ENCODE measurements around the gene SRD5A2. TPM values are rescaled to one million over a fixed set of nuclear protein-coding genes. Genes with fewer than 3 reads are reported as not detected.

SRD5A2 gene
- total RNA-seq, 5 donors from 2014 or later (not counting 1 experiment from before 2014, with no cell fraction given): not detected

DNA sequence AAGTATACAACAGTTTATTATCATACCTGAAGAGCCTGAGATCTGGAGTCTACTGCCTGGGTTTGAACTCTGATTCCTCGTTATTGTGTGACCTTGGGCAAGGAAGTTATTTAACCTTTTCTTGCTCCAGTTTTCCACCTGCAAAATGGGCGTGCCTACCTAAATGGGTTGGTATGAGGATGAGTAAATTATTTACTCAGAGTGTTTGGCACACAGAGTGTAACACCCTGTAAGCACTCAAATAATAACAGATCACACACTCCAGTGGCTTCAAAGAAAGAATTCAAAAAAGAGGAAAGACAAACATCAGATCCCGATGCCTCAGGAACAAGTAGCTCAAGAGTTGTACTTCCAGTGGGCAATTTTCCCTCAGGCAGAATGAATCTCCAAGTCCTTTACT lies 2.4 kb downstream of the SRD5A2 start:
- H3K9me3 ChIP-seq: no peaks in the 10 kb centered on the region
- ChIA-PET POLR2A (no interaction called here), CTCF (no interaction called here)
- no peak overlapping the region for H3K4me3 Mint-ChIP-seq
- H3K27me3 Mint-ChIP-seq: peaks cover 38 to 39% of the 10 kb centered on the region in 2 donors
- H3K4me1 Mint-ChIP-seq: peaks cover 0 to 3% (median 0%) of the 10 kb centered on the region in 3 donors
- no peaks in the 10 kb centered on the region for H3K36me3 Mint-ChIP-seq
- no peak for ATAC-seq (replicated peaks in 1 of 4)
- no peak overlapping the region for H3K27ac Mint-ChIP-seq
- H3K27me3 ChIP-seq (replicated peaks in 1 of 2; ENCODE audit: control insufficient read depth in 2 of 2, extremely low read depth in 1 of 2, insufficient read depth in 2 of 2, low read length in 1 of 2): peaks cover 4 to 18% of the 10 kb centered on the region in 2 experiments
- H3K9me3 Mint-ChIP-seq: peaks cover 0 to 6% (median 1%) of the 10 kb centered on the region in 3 donors
- no peak for DNase-seq
- no peaks in the 10 kb centered on the region for H3K36me3 ChIP-seq (ENCODE audit: control insufficient read depth in 2 of 2, extremely low read depth in 1 of 2, insufficient read depth in 1 of 2, low read length in 1 of 2)
- H3K27ac ChIP-seq (ENCODE audit: low read length): no peak overlapping the region
- H3K4me1 ChIP-seq (ENCODE audit: control insufficient read depth in 1 of 2, extremely low read depth in 1 of 2, insufficient read depth in 2 of 2, low read length in 2 of 2): no peaks in the 10 kb centered on the region
- H3K4me3 ChIP-seq (ENCODE audit: control insufficient read depth in 1 of 2, extremely low read depth in 1 of 2, low read length in 1 of 2): no peak overlapping the region
- no CpG with 5 or more reads among the region's 3 CpGs for WGBS (ENCODE audit: insufficient coverage)

GRCh38 chr2:31577143-31577542 lies 3.6 kb downstream of the SRD5A2 start:
- POLR2A ChIA-PET: no interaction called here
- Mint-ChIP-seq H3K4me1 (peaks cover 0 to 3% (median 0%) of the 10 kb centered on the region in 3 donors), H3K27ac (no peak overlapping the region), H3K4me3 (no peak overlapping the region), H3K27me3 (peaks cover 27 to 28% of the 10 kb centered on the region in 2 donors), H3K9me3 (peaks cover 0 to 6% (median 1%) of the 10 kb centered on the region in 3 donors), H3K36me3 (no peaks in the 10 kb centered on the region)
- WGBS (ENCODE audit: insufficient coverage): 100% methylated on average over 1 of the region's 1 CpG
- Histone ChIP-seq H3K4me3 (ENCODE audit: control insufficient read depth in 1 of 2, extremely low read depth in 1 of 2, low read length in 1 of 2) (no peak overlapping the region), H3K27ac (ENCODE audit: low read length) (no peak overlapping the region), H3K4me1 (ENCODE audit: control insufficient read depth in 1 of 2, extremely low read depth in 1 of 2, insufficient read depth in 2 of 2, low read length in 2 of 2) (no peaks in the 10 kb centered on the region), H3K36me3 (ENCODE audit: control insufficient read depth in 2 of 2, extremely low read depth in 1 of 2, insufficient read depth in 1 of 2, low read length in 1 of 2) (no peaks in the 10 kb centered on the region), H3K9me3 (no peaks in the 10 kb centered on the region), H3K27me3 (replicated peaks in 1 of 2; ENCODE audit: control insufficient read depth in 2 of 2, extremely low read depth in 1 of 2, insufficient read depth in 2 of 2, low read length in 1 of 2) (peaks cover 3 to 18% of the 10 kb centered on the region in 2 experiments)
- CTCF ChIA-PET: no interaction called here
- no peak for DNase-seq
- ATAC-seq (replicated peaks in 1 of 4): no peak

GRCh38 chr2:31568585-31569201 lies 12.0 kb downstream of the SRD5A2 start:
- no peak for DNase-seq
- peaks cover 0 to 11% of the 10 kb centered on the region in 2 experiments for H3K27me3 ChIP-seq (replicated peaks in 1 of 2; ENCODE audit: control insufficient read depth in 2 of 2, extremely low read depth in 1 of 2, insufficient read depth in 2 of 2, low read length in 1 of 2)
- H3K36me3 ChIP-seq (ENCODE audit: control insufficient read depth in 2 of 2, extremely low read depth in 1 of 2, insufficient read depth in 1 of 2, low read length in 1 of 2): no peaks in the 10 kb centered on the region
- no peak for ATAC-seq (replicated peaks in 1 of 4)
- WGBS (ENCODE audit: insufficient coverage): 84% methylated on average over 4 of the region's 10 CpGs
- ChIA-PET POLR2A (no interaction called here), CTCF (interaction anchor here in 1 of 2 donors (0.7 kb wide), 1 partner anchor 39 kb away, joined by 3 read pairs; no protein-coding TSS in a partner anchor)
- H3K27ac ChIP-seq (ENCODE audit: low read length): no peak overlapping the region
- no peaks in the 10 kb centered on the region for H3K9me3 ChIP-seq
- H3K36me3 Mint-ChIP-seq: no peaks in the 10 kb centered on the region
- no peak overlapping the region for H3K4me3 Mint-ChIP-seq
- no peak overlapping the region for H3K27ac Mint-ChIP-seq
- no peaks in the 10 kb centered on the region for H3K4me1 ChIP-seq (ENCODE audit: control insufficient read depth in 1 of 2, extremely low read depth in 1 of 2, insufficient read depth in 2 of 2, low read length in 2 of 2)
- H3K9me3 Mint-ChIP-seq: peaks cover 0 to 13% (median 4%) of the 10 kb centered on the region in 3 donors
- no peak overlapping the region for H3K4me3 ChIP-seq (ENCODE audit: control insufficient read depth in 1 of 2, extremely low read depth in 1 of 2, low read length in 1 of 2)
- no peaks in the 10 kb centered on the region for H3K4me1 Mint-ChIP-seq
- H3K27me3 Mint-ChIP-seq: peaks cover 0 to 6% of the 10 kb centered on the region in 2 donors

DNA sequence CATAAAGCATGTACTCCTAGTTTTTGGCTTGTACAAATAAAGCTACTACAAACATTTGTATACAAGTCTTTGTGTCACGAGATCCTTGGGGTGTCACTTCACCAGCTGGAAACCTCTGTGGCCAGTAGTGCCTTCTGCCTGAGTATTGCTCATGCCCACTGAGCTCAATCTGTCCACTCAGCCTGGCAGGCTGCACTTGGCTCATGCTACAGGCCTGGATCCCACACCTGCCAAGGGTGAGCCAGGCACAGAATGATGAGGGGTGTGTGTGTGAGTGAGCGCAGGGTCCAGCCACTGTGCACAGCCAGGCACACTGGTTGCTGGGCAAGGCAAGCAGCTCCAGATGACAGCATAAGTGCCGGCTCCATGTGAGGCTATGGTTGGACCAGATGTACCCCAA lies 13.1 kb downstream of the SRD5A2 start:
- no peaks in the 10 kb centered on the region for H3K4me1 ChIP-seq (ENCODE audit: control insufficient read depth in 1 of 2, extremely low read depth in 1 of 2, insufficient read depth in 2 of 2, low read length in 2 of 2)
- no peak overlapping the region for H3K27ac ChIP-seq (ENCODE audit: low read length)
- peaks cover 0 to 13% (median 4%) of the 10 kb centered on the region in 3 donors for H3K9me3 Mint-ChIP-seq
- H3K9me3 ChIP-seq: no peaks in the 10 kb centered on the region
- ChIA-PET POLR2A (no interaction called here), CTCF (no interaction called here)
- H3K36me3 Mint-ChIP-seq: no peaks in the 10 kb centered on the region
- H3K36me3 ChIP-seq (ENCODE audit: control insufficient read depth in 2 of 2, extremely low read depth in 1 of 2, insufficient read depth in 1 of 2, low read length in 1 of 2): no peaks in the 10 kb centered on the region
- DNase-seq (no peak), ATAC-seq (replicated peaks in 1 of 4) (no peak)
- no peak overlapping the region for H3K27ac Mint-ChIP-seq
- H3K27me3 ChIP-seq (replicated peaks in 1 of 2; ENCODE audit: control insufficient read depth in 2 of 2, extremely low read depth in 1 of 2, insufficient read depth in 2 of 2, low read length in 1 of 2): peaks cover 0 to 11% of the 10 kb centered on the region in 2 experiments
- no peak overlapping the region for H3K4me3 Mint-ChIP-seq
- no peaks in the 10 kb centered on the region for H3K4me1 Mint-ChIP-seq
- H3K4me3 ChIP-seq (ENCODE audit: control insufficient read depth in 1 of 2, extremely low read depth in 1 of 2, low read length in 1 of 2): no peak overlapping the region
- 79% methylated on average over 3 of the region's 3 CpGs for WGBS (ENCODE audit: insufficient coverage)
- peaks cover 4 to 10% of the 10 kb centered on the region in 2 donors for H3K27me3 Mint-ChIP-seq

- Mint-ChIP-seq H3K9me3 (no peaks in the 10 kb centered on the region), H3K4me3 (no peak overlapping the region), H3K36me3 (no peaks in the 10 kb centered on the region), H3K27me3 (peaks cover 15 to 20% of the 10 kb centered on the region in 2 donors), H3K4me1 (no peaks in the 10 kb centered on the region), H3K27ac (no peak overlapping the region)
- DNase-seq: no peak
- WGBS (ENCODE audit: insufficient coverage): no CpG with 5 or more reads among the region's 1 CpG
- CTCF ChIA-PET: no interaction called here
- no peak for ATAC-seq (replicated peaks in 1 of 4)
- Histone ChIP-seq H3K27ac (ENCODE audit: low read length) (no peak overlapping the region), H3K4me1 (ENCODE audit: control insufficient read depth in 1 of 2, extremely low read depth in 1 of 2, insufficient read depth in 2 of 2, low read length in 2 of 2) (no peaks in the 10 kb centered on the region), H3K36me3 (ENCODE audit: control insufficient read depth in 2 of 2, extremely low read depth in 1 of 2, insufficient read depth in 1 of 2, low read length in 1 of 2) (no peaks in the 10 kb centered on the region), H3K9me3 (no peaks in the 10 kb centered on the region), H3K4me3 (ENCODE audit: control insufficient read depth in 1 of 2, extremely low read depth in 1 of 2, low read length in 1 of 2) (no peak overlapping the region), H3K27me3 (replicated peaks in 1 of 2; ENCODE audit: control insufficient read depth in 2 of 2, extremely low read depth in 1 of 2, insufficient read depth in 2 of 2, low read length in 1 of 2) (peaks cover 2 to 5% of the 10 kb centered on the region in 2 experiments)
- POLR2A ChIA-PET: no interaction called here
These were observed 17.4 kb downstream of the SRD5A2 start for GRCh38 chr2:31563273-31563839.

DNA sequence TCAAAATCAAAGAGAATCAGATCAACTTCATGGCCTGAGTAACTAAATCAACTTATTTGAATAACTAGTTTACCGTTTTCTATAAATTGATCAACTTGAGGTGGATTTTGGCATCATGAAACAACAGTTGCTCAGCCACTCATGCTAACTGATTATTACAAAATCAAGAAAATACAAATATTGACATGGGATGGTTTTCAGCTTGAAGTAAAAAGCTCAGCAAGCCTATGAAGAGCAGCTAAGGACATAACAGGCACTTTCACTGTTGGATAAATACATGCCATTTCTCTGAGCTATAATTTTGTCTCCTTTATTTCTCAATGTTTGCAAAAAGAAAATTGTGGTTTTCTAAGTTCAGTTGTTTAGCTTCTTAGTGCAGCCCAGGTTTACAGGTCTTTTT lies 18.9 kb downstream of the SRD5A2 start:
- Mint-ChIP-seq H3K9me3 (no peaks in the 10 kb centered on the region), H3K27ac (no peak overlapping the region), H3K36me3 (no peaks in the 10 kb centered on the region), H3K4me1 (no peaks in the 10 kb centered on the region), H3K27me3 (peaks cover 15 to 20% of the 10 kb centered on the region in 2 donors), H3K4me3 (no peak overlapping the region)
- Histone ChIP-seq H3K9me3 (no peaks in the 10 kb centered on the region), H3K36me3 (ENCODE audit: control insufficient read depth in 2 of 2, extremely low read depth in 1 of 2, insufficient read depth in 1 of 2, low read length in 1 of 2) (no peaks in the 10 kb centered on the region), H3K27ac (ENCODE audit: low read length) (no peak overlapping the region), H3K4me3 (ENCODE audit: control insufficient read depth in 1 of 2, extremely low read depth in 1 of 2, low read length in 1 of 2) (no peak overlapping the region), H3K4me1 (ENCODE audit: control insufficient read depth in 1 of 2, extremely low read depth in 1 of 2, insufficient read depth in 2 of 2, low read length in 2 of 2) (no peaks in the 10 kb centered on the region), H3K27me3 (replicated peaks in 1 of 2; ENCODE audit: control insufficient read depth in 2 of 2, extremely low read depth in 1 of 2, insufficient read depth in 2 of 2, low read length in 1 of 2) (peaks cover 0 to 2% of the 10 kb centered on the region in 2 experiments)
- CTCF ChIA-PET: interaction anchor here in 1 of 2 donors (1.1 kb wide), 1 partner anchor 38 kb away, joined by 3 read pairs; no protein-coding TSS in a partner anchor
- no peak for DNase-seq
- ATAC-seq (replicated peaks in 1 of 4): no peak
- no CpG with 5 or more reads among the region's 1 CpG for WGBS (ENCODE audit: insufficient coverage)
- POLR2A ChIA-PET: interaction anchor here in 1 of 2 donors (0.6 kb wide), 1 partner anchor 415 kb away, joined by 3 read pairs; no protein-coding TSS in a partner anchor

Measured in T-cell (primary cell).